ENCODE data around the gene NKX6-2. TPM values are rescaled to one million over a fixed set of nuclear protein-coding genes. Genes with fewer than 3 reads are reported as not detected.

Gene NKX6-2
- polyA plus RNA-seq (2011; rRNA removed) (not detected in 2 replicates), polyA minus RNA-seq (2011; rRNA and poly(A)+ RNA removed) (not detected in 2 replicates)

- no peak within 1 kb of the TSS for H3K4me3 ChIP-seq (ENCODE audit: low read depth, low read length)
- TF ChIP-seq CTCF (IDR thresholded peaks at IDR 0.05; ENCODE audit: insufficient read depth, low read depth, low read length): no peak
- peaks cover 21% of the 10 kb centered on the region for H3K27me3 ChIP-seq (ENCODE audit: control insufficient read depth, insufficient read depth, low read length)
- ChIA-PET POLR2A (no interaction called here), CTCF (no interaction called here)
- DNase-seq (ENCODE audit: low read depth): no peak
- peaks cover 5% of the 10 kb centered on the region for H3K36me3 ChIP-seq (ENCODE audit: control insufficient read depth, insufficient read depth, low read length)
Observed at GRCh38 chr10:132785723-132786475, at the start of gene NKX6-2. TSS of gene NKX6-2 (minus strand) at chr10:132786147. CDS start at chr10:132785948, 199 bp downstream.

- Histone ChIP-seq H3K36me3 (ENCODE audit: control insufficient read depth, insufficient read depth, low read length) (no peaks in the 10 kb centered on the region), H3K27me3 (ENCODE audit: control insufficient read depth, insufficient read depth, low read length) (peaks cover 7% of the 10 kb centered on the region; the same call in 1 of the 2 replicates), H3K4me3 (ENCODE audit: low read depth, low read length) (no peak overlapping the region)
- TF ChIP-seq CTCF (IDR thresholded peaks at IDR 0.05; ENCODE audit: insufficient read depth, low read depth, low read length): no peak
- DNase-seq (ENCODE audit: low read depth): no peak
- ChIA-PET CTCF (interaction anchor here (1.2 to 1.7 kb wide), 4 partner anchors 10 to 290 kb away, joined by 4 to 6 read pairs (median 5); no protein-coding TSS in a partner anchor), POLR2A (no interaction called here)
Observed at GRCh38 chr10:132834891-132835847, 49.2 kb upstream of the NKX6-2 start.

- DNase-seq (ENCODE audit: low read depth): no peak
- Histone ChIP-seq H3K4me3 (ENCODE audit: low read depth, low read length) (no peak overlapping the region), H3K36me3 (ENCODE audit: control insufficient read depth, insufficient read depth, low read length) (no peaks in the 10 kb centered on the region), H3K27me3 (ENCODE audit: control insufficient read depth, insufficient read depth, low read length) (peaks cover 7% of the 10 kb centered on the region; the same call in 1 of the 2 replicates)
- CTCF ChIA-PET: interaction anchor here (1.6 to 1.8 kb wide), 3 partner anchors 10 to 180 kb away, joined by 5 to 6 read pairs (median 5); no protein-coding TSS in a partner anchor
- TF ChIP-seq CTCF (IDR thresholded peaks at IDR 0.05; ENCODE audit: insufficient read depth, low read depth, low read length): no peak
- POLR2A ChIA-PET: no interaction called here
Observed at GRCh38 chr10:132834311-132834761, 48.4 kb upstream of the NKX6-2 start.

GRCh38 chr10:132833421-132834111 lies 47.6 kb upstream of the NKX6-2 start:
- ChIA-PET CTCF (interaction anchor here (1.6 to 1.8 kb wide), 3 partner anchors 11 to 179 kb away, joined by 5 to 6 read pairs (median 5); no protein-coding TSS in a partner anchor), POLR2A (no interaction called here)
- no peak overlapping the region for H3K4me3 ChIP-seq (ENCODE audit: low read depth, low read length)
- no peak for DNase-seq (ENCODE audit: low read depth)
- peaks cover 7% of the 10 kb centered on the region; the same call in 1 of the 2 replicates for H3K27me3 ChIP-seq (ENCODE audit: control insufficient read depth, insufficient read depth, low read length)
- no peaks in the 10 kb centered on the region for H3K36me3 ChIP-seq (ENCODE audit: control insufficient read depth, insufficient read depth, low read length)
- no peak for TF ChIP-seq CTCF (IDR thresholded peaks at IDR 0.05; ENCODE audit: insufficient read depth, low read depth, low read length)
